OCI-LY3 (cell line): ENCODE results near the gene SLC25A18.
A peak's percentile ranks its signal among the peaks of the same experiment; 100 is the strongest.
"Not testable (repeated sequence)": the region's sequence is repeated elsewhere in the genome, so short reads cannot be mapped to it uniquely, and the experiment has no call there.

ENCODE experiments used
- H2AFZ ChIP-seq: fragments of 200-600, 300-600 bp; shearing (Covaris generic); 2 replicates; pipeline ENCODE4 v1.6.0; 2014; ENCODE audit warnings: antibody characterized with exemption, low read depth, low read length
- H3K27ac ChIP-seq: fragments of 200-600, 300-600 bp; sonication (generic); 2 replicates; pipeline ENCODE4 v1.5.1; 2014; ENCODE audit warnings: mild to moderate bottlenecking, low read length, moderate library complexity, mixed read lengths
- H3K27me3 ChIP-seq: fragments of 200-600, 300-600 bp; sonication (generic); 2 replicates; pipeline ENCODE4 v1.6.1; 2014; ENCODE audit warnings: low read depth, low read length, mixed read lengths
- H3K36me3 ChIP-seq: fragments of 200-600, 300-600 bp; sonication (generic); replicated peaks from 2 replicates; pipeline ENCODE3; 2014; ENCODE audit warnings: low read depth, low read length, mixed read lengths
- H3K4me1 ChIP-seq: fragments of 300-600, 200-600 bp; sonication (generic); 2 replicates; pipeline ENCODE4 v1.6.1; 2014; ENCODE audit warnings: low read length, mixed read lengths
- H3K4me2 ChIP-seq: fragments of 200-600, 300-600 bp; sonication (generic); 2 replicates; pipeline ENCODE4 v1.6.1; 2014; ENCODE audit warnings: low read length, mixed read lengths
- H3K4me3 ChIP-seq: fragments of 300-600, 200-600 bp; sonication (generic); 2 replicates; pipeline ENCODE4 v1.5.1; 2014; ENCODE audit warnings: antibody characterized with exemption, mild to moderate bottlenecking, low read length, moderate library complexity
- H3K79me2 ChIP-seq: fragments of 300-600, 200-600 bp; shearing (Covaris generic); 2 replicates; pipeline ENCODE4 v1.6.1; 2014; ENCODE audit warnings: mild to moderate bottlenecking, low read length, mixed read lengths
- H3K9ac ChIP-seq: fragments of 300-600, 200-600 bp; shearing (Covaris generic); 2 replicates; pipeline ENCODE4 v1.6.0; 2014; ENCODE audit warnings: mild to moderate bottlenecking, low read length, moderate library complexity
- H3K9me3 ChIP-seq: fragments of 200-600, 300-600 bp; shearing (Covaris generic); 2 replicates; pipeline ENCODE4 v1.6.1; 2014; ENCODE audit warnings: low read length, mixed read lengths; ENCODE audit not compliant: insufficient read depth
- H4K20me1 ChIP-seq: fragments of 200-600, 300-600 bp; sonication (generic); 2 replicates; pipeline ENCODE4 v1.6.1; 2016; ENCODE audit warnings: low read length, mixed read lengths; ENCODE audit not compliant: insufficient read depth
- CTCF ChIP-seq: fragments of 200-600, 300-600 bp; sonication (generic); IDR thresholded peaks from 2 replicates; pipeline ENCODE4 v1.5.1; 2014; ENCODE audit warnings: antibody characterized with exemption, low read length, low read depth
- EZH2phosphoT487 ChIP-seq: fragments of 200-600 bp; shearing (Covaris generic); IDR thresholded peaks from 2 replicates; pipeline ENCODE4 v1.6.1; 2018; ENCODE audit warnings: antibody characterized with exemption, mixed run types, low read depth

Gene SLC25A18

DNA sequence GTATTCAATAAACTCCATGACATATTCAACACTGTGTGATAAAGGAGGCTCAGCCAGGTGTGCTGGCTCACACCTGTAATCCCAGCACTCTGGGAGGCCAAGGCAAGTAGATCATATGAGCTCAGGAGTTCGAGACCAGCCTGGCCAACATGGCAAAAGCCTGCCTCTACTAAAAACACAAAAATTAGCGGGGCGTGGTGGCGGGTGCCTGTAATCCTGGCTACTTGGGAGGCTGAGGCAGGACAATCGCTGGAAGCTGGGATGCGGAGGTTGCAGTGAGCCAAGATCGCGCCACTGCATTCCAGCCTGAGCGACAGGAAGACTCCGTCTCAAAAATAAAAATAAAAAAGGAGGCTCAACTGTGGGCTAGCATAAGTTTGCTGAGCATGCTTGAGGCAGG, 4.1 kb upstream of the SLC25A18 start:
- peak overlapping the region; percentile 63 for H3K4me2 ChIP-seq
- peak overlapping the region; percentile 55; the same call in 1 of the 2 replicates for H3K4me3 ChIP-seq
- no peaks in the 10 kb centered on the region for H3K79me2 ChIP-seq
- no peak overlapping the region for H3K9ac ChIP-seq
- no peaks in the 10 kb centered on the region for H3K36me3 ChIP-seq
- H3K27me3 ChIP-seq, result peaks cover 24% of the 10 kb centered on the region
- peaks cover 17% of the 10 kb centered on the region for H3K4me1 ChIP-seq
- H4K20me1 ChIP-seq, result no peaks in the 10 kb centered on the region
- TF ChIP-seq CTCF, result no peak
- no peak for TF ChIP-seq EZH2phosphoT487
- no peak overlapping the region for H3K27ac ChIP-seq
- H2AFZ ChIP-seq, result no peak overlapping the region
- no peaks in the 10 kb centered on the region for H3K9me3 ChIP-seq

GRCh38 chr22:17563936-17564391, 666 bp downstream of the SLC25A18 start:
- no peak overlapping the region for H3K4me2 ChIP-seq

GRCh38 chr22:17566016-17566687, 2.9 kb downstream of the SLC25A18 start:
- H3K4me3 ChIP-seq, H2AFZ ChIP-seq, H4K20me1 ChIP-seq, H3K36me3 ChIP-seq, H3K27ac ChIP-seq, H3K9me3 ChIP-seq, H3K79me2 ChIP-seq, H3K4me1 ChIP-seq, H3K9ac ChIP-seq, H3K4me2 ChIP-seq: not testable (repeated sequence)
- peaks cover 29% of the 10 kb centered on the region for H3K27me3 ChIP-seq

More at GRCh38 chr22:17563936-17564391, 666 bp downstream of the SLC25A18 start:
- Histone ChIP-seq H3K27me3 (peaks cover 22% of the 10 kb centered on the region), H3K36me3 (no peaks in the 10 kb centered on the region), H4K20me1 (no peaks in the 10 kb centered on the region), H3K4me3 (no peak overlapping the region), H3K9ac (no peak overlapping the region), H3K79me2 (no peaks in the 10 kb centered on the region), H3K9me3 (no peaks in the 10 kb centered on the region), H2AFZ (no peak overlapping the region), H3K27ac (no peak overlapping the region), H3K4me1 (peaks cover 1% of the 10 kb centered on the region)
- TF ChIP-seq EZH2phosphoT487, result no peak
- TF ChIP-seq CTCF, result no peak

DNA sequence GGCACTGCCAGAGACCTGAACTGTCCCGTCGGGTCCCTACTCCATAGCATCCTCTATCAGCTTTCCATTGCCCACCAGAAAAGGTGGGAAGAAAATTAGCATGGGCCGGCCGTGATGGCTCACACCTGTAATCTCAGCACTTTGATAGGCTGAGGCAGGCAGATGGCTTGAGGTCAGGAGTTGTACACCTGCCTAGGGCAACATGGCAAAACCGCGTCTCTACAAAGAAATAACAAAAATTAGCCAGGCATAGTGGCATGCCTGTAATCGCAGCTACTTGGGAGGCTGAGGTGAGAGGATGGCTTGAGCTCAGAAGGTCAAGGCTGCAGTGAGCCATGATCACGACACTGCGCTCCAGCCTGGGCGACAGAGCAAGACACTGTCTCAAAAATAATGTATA, 3.5 kb downstream of the SLC25A18 start:
- Histone ChIP-seq H3K4me3 (no peak overlapping the region), H4K20me1 (no peaks in the 10 kb centered on the region), H3K4me2 (no peak overlapping the region), H3K79me2 (no peaks in the 10 kb centered on the region), H2AFZ (no peak overlapping the region), H3K27ac (no peak overlapping the region), H3K9ac (no peak overlapping the region), H3K4me1 (no peaks in the 10 kb centered on the region), H3K9me3 (no peaks in the 10 kb centered on the region), H3K36me3 (no peaks in the 10 kb centered on the region), H3K27me3 (peaks cover 29% of the 10 kb centered on the region)
- no peak for TF ChIP-seq CTCF
- TF ChIP-seq EZH2phosphoT487, result no peak
